Measurements from ENCODE around the gene GPR176. TPM values are rescaled to one million over a fixed set of nuclear protein-coding genes. Genes with fewer than 3 reads are reported as not detected.

Gene GPR176
- total RNA-seq, 1 donor from 2014 or later, result 0.33 TPM

DNA sequence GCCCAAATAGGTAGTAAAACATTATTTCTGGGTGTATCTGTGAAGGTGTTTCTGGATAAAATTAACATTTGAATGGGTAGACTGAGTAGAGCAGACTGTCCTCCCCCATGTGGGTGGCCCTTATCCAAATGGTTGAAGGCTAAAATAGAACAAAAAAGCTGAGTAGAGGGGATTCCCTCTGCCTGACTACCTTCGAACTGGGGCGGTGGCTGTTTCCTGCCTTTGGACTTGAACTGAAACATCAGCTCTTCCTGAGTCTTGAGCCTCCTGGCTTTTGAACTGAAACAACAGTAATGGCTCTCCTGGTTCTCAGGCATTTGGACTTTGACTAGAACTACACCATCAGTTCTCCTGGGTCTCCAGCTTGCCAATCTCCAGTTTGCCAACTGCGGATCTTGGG, 4.4 kb upstream of the GPR176 start:
- intact Hi-C loops (cut with micrococcal nuclease), result loop anchor here (1.0 kb wide), 1 partner anchor 8 kb away; no protein-coding TSS in a partner anchor
- Mint-ChIP-seq H3K27ac (no peak overlapping the region), H3K9me3 (peaks cover 15% of the 10 kb centered on the region), H3K27me3 (peaks cover 2% of the 10 kb centered on the region), H3K36me3 (ENCODE audit: low read depth) (no peaks in the 10 kb centered on the region), H3K4me1 (peaks cover 17% of the 10 kb centered on the region), H3K4me3 (no peak overlapping the region)
- DNase-seq, result peak; percentile 62

DNA sequence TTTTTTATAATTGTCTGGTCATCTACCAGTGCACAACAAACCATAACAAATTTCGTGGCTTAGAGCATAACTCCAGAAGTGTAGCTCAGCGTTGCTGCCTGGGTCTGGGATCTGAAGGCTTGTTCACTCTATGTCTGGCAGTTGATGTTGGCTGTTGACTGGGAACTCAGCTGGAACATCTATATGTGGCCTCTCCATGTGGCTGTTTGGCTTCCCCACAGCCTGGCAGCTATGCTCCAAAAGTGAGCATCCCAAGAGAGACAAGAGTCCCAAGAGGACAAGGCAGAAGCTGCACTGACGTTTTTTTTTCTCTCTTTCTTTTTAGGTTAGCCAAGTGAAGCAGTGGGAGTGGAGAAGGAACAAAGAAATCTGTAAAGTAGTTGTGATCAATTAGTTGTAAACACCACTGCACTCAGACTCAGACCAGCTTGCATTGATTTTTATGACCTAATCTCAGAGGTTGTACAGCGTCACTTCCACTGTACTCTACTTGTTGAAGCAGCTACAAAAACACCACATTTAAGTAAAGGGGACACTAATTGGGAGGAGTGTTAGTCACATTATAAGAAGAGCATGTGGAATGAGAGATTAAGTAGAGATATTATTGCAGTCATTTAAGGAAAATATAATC, 2.5 kb upstream of the GPR176 start:
- DNase-seq, result no peak
- H3K4me3 Mint-ChIP-seq, result no peak overlapping the region
- no peaks in the 10 kb centered on the region for H3K36me3 Mint-ChIP-seq (ENCODE audit: low read depth)
- H3K27ac Mint-ChIP-seq, result no peak overlapping the region
- peaks cover 15% of the 10 kb centered on the region for H3K9me3 Mint-ChIP-seq
- intact Hi-C loops (cut with micrococcal nuclease), result no loop called here
- H3K27me3 Mint-ChIP-seq, result peaks cover 17% of the 10 kb centered on the region
- peaks cover 23% of the 10 kb centered on the region for H3K4me1 Mint-ChIP-seq

DNA sequence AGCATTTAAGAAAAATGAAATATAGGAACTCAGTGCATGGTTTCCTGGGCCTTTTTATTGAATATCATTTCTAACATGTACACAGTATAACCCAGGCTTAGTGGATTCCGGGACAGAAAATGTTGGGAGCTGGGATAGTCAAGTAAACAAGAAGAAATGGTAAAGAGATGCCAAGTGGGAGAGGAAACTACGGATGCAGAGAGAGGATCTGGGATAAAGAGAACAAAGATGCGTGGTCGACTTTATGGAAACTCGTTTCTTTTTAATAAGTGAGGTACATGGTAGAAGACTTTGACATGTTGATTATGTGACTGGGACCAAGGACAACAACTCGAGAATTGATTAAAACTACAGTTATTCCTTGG, 1.2 kb upstream of the GPR176 start:
- H3K4me1 Mint-ChIP-seq, result peaks cover 23% of the 10 kb centered on the region
- intact Hi-C loops (cut with micrococcal nuclease), result loop anchor here (1.0 kb wide), 1 partner anchor 13 kb away; the partner anchor contains the start of gene EIF2AK4
- H3K27me3 Mint-ChIP-seq, result peaks cover 24% of the 10 kb centered on the region
- no peaks in the 10 kb centered on the region for H3K36me3 Mint-ChIP-seq (ENCODE audit: low read depth)
- H3K27ac Mint-ChIP-seq, result peak overlapping the region; percentile 78
- H3K4me3 Mint-ChIP-seq, result peak overlapping the region; percentile 89
- DNase-seq, result no peak
- peaks cover 13% of the 10 kb centered on the region for H3K9me3 Mint-ChIP-seq

DNA sequence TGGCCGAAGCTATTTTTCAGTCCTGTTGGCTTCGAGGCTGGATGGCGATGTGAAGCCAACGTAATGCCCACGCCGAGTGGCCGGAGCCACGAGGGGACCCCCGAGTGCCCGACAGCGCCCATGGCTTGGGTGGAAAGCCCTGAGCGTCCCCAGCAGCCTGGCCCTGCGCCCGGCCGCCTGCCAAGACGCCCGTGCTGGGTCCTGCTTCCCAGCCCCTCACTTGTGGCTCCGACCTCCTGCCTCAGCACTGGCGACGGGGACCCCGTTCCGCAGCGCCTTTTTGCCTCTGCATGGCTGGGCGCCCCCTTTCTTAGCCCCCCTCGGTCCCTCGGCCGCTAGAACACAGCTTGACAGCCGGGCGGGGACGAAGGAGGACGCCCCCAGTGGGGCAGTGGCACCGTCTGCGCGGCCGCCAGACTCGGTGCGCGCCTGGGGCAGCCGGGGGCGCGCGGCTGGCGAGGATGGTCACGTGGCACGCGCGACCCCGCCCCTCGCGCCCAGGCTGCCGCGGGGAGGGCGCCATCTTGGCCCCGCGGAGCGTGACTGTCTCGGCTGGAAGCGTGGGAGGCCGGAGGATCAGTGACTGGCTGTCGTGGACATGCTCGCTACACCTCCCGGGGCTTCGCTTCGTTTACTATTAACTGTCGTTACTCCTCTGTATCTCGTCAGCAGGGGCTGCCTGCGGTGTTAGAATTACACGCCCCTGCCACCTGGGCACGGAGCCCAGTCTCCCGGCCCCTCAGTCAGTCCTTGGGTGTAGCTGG, 626 bp upstream of the GPR176 start:
- peaks cover 23% of the 10 kb centered on the region for H3K4me1 Mint-ChIP-seq

DNA sequence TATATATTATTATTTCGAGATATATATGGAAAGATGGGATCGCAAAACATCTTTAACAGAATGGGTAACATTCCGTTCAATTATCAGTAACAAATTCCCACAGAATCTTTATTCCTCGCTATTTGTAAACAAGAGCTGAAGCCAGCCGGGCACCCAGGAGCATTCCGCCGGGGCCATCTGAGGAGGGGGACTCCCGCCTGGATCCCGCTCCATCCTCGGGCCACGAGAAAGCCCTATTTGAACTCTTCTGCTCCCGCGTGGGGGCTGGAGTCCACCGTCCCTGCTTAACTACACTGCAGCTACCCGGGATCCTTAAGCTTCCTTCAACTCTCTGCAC, 687 bp downstream of the GPR176 start:
- Mint-ChIP-seq H3K36me3 (ENCODE audit: low read depth) (no peaks in the 10 kb centered on the region), H3K4me1 (peaks cover 13% of the 10 kb centered on the region), H3K9me3 (peaks cover 12% of the 10 kb centered on the region), H3K27ac (no peak overlapping the region), H3K4me3 (peak overlapping the region; percentile 45), H3K27me3 (peaks cover 31% of the 10 kb centered on the region)
- no peak for DNase-seq
- intact Hi-C loops (cut with micrococcal nuclease), result no loop called here

More for the DNA sequence above, 626 bp upstream of the GPR176 start:
- Mint-ChIP-seq H3K9me3 (peaks cover 9% of the 10 kb centered on the region), H3K36me3 (ENCODE audit: low read depth) (no peaks in the 10 kb centered on the region), H3K4me3 (peak overlapping the region; percentile 89), H3K27me3 (peaks cover 25% of the 10 kb centered on the region), H3K27ac (peak overlapping the region; percentile 78)
- peak; percentile 93 for DNase-seq
- intact Hi-C loops (cut with micrococcal nuclease), result loop anchor here (1.0 kb wide), 1 partner anchor 14 kb away; the partner anchor contains the start of gene EIF2AK4

DNA sequence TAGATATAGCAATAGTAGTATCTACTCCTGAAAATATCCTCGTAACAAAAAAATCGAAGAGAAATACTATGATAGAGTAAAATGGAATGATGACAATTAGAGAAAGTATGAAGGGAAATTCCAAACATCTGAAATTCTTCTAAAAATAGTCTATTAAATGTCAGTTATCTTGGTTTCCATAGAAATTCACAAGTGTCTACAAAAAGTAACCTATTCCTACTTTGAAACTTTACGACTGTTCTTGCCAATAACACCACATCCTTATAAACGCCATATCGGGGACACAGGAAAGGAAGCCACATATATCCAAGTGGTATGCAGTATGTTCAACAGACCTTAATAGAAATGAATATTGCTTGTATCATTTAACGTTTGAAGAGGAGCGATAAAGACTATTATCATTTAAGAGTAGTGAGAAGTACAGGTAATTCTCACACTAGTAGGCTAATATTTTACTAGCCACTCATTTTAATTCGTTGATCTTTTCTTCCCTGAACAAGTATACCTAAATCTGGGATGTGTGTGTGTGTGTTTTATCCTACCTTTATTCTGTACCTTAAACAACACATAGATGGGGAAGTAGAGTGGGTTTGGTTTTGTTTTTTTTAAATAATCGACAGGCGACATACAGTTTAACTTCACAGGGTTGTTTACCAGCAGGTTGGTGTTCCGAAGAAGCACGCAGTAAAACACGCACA, 1.2 kb downstream of the GPR176 start:
- Mint-ChIP-seq H3K27me3 (peaks cover 31% of the 10 kb centered on the region), H3K36me3 (ENCODE audit: low read depth) (no peaks in the 10 kb centered on the region), H3K4me3 (peak overlapping the region; percentile 57), H3K9me3 (peaks cover 12% of the 10 kb centered on the region), H3K4me1 (peaks cover 10% of the 10 kb centered on the region), H3K27ac (no peak overlapping the region)
- intact Hi-C loops (cut with micrococcal nuclease), result no loop called here
- DNase-seq, result no peak

DNA sequence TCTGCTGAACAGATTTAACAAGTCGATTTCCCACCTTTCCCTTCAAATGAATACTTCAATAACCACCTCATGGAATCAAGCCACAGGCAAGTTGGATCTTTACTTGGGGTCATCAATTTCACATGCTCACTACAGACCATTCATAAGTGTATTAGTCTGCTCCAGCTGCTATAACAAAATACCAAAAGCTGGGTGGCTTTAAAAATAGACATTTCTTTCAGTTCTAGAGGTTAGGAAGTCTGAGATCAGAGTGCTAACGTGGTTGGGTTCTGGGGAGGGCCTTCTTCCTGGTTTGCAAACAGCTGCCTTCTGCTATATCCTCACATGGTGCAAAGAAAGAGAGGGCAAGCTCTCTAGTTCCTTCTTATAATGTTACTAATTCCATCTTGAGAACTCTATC, 5.1 kb downstream of the GPR176 start:
- Mint-ChIP-seq H3K36me3 (ENCODE audit: low read depth) (no peaks in the 10 kb centered on the region), H3K4me3 (no peak overlapping the region), H3K27me3 (peaks cover 44% of the 10 kb centered on the region), H3K9me3 (peaks cover 6% of the 10 kb centered on the region), H3K4me1 (peaks cover 6% of the 10 kb centered on the region), H3K27ac (no peak overlapping the region)
- intact Hi-C loops (cut with micrococcal nuclease), result no loop called here
- DNase-seq, result no peak

DNA sequence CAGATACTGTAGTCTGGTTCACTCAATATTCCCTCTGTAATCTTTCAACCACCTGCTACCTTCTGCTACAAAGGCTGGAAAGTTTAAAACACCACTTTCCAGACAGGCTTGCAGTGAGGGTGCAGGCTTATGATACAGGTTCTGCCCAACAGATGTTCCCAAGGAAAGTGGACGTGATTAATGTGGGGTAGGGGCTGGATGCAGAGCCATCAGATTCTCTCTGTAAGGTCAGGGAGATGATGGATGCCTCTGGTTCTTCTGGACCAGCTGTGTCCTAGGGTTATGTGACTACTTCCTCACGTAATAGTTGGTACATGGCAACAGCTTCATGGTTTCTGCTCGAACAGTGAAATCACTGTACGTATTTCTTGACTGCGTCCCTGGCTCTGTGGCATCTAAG, 11.1 kb downstream of the GPR176 start:
- H3K27me3 Mint-ChIP-seq, result peaks cover 26% of the 10 kb centered on the region
- H3K27ac Mint-ChIP-seq, result no peak overlapping the region
- intact Hi-C loops (cut with micrococcal nuclease), result no loop called here

DNA sequence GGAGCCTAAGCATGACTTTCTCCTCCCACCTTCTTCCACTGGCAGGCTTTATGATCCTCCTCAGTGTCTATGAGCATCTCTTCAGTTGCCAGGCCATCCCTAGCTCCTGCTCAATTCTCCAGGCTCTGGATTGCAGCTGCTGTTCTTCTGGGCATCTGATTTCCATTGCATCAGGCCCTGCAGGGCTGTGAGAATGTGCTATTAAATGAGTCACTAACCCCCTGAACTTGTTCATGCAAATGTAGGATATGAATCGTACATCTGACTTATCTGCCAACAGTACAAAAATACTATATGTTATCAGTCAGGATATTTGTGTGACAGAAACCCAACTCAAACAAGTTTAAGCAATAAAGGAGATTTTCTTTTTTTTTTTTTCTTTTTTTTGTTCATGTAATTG, 11.9 kb downstream of the GPR176 start:
- intact Hi-C loops (cut with micrococcal nuclease), result no loop called here
- no peaks in the 10 kb centered on the region for H3K36me3 Mint-ChIP-seq (ENCODE audit: low read depth)
- no peak overlapping the region for H3K27ac Mint-ChIP-seq
- no peak for DNase-seq
- H3K27me3 Mint-ChIP-seq, result peaks cover 27% of the 10 kb centered on the region
- H3K4me3 Mint-ChIP-seq, result no peak overlapping the region
- no peaks in the 10 kb centered on the region for H3K9me3 Mint-ChIP-seq
- H3K4me1 Mint-ChIP-seq, result no peaks in the 10 kb centered on the region

More for the DNA sequence above, 11.1 kb downstream of the GPR176 start:
- DNase-seq, result no peak
- no peaks in the 10 kb centered on the region for H3K9me3 Mint-ChIP-seq
- H3K4me3 Mint-ChIP-seq, result no peak overlapping the region
- no peaks in the 10 kb centered on the region for H3K4me1 Mint-ChIP-seq
- no peaks in the 10 kb centered on the region for H3K36me3 Mint-ChIP-seq (ENCODE audit: low read depth)

DNA sequence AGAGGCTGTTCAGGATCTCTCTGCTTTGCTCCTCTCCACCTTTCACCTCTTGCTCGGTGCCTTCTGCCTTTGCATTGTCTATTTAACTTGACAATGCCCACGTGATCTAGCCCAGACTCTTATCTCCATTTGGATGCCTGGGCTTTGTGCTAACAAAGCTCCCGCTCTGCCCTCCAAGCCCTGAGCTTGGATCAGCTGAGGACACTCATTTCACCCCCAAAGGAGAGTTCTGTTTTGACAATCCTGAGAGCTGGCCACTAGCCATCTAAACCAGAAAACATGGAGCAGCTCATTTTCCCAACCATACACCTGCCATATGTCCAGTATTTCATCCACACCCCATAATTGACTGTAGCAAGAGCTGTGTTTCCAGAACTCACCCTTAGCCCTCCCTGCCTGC, 12.8 kb downstream of the GPR176 start:
- DNase-seq, result no peak
- Mint-ChIP-seq H3K27ac (no peak overlapping the region), H3K36me3 (ENCODE audit: low read depth) (no peaks in the 10 kb centered on the region), H3K4me3 (no peak overlapping the region), H3K27me3 (peaks cover 21% of the 10 kb centered on the region), H3K9me3 (no peaks in the 10 kb centered on the region), H3K4me1 (no peaks in the 10 kb centered on the region)
- intact Hi-C loops (cut with micrococcal nuclease), result no loop called here

DNA sequence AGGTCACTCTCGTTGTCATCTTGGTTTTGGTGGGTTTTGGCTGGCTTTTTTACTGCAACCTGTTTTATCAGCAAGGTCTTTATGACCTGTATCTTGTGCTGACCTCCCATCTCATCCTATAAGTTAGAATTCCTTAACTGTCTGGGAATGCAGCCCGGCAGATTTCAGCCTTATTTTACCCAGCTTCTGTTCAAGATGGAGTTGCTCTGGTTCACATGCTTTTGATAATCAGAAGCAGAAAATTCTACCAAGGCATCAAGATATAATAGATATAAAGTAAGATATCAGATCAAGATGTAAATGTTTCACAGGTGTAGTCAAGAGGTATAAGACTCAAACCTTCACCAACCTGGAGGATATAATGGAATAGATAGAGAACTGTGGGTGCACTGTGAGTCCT, 16.0 kb downstream of the GPR176 start:
- DNase-seq, result no peak
- Mint-ChIP-seq H3K4me3 (no peak overlapping the region), H3K4me1 (no peaks in the 10 kb centered on the region), H3K9me3 (no peaks in the 10 kb centered on the region), H3K27me3 (peaks cover 28% of the 10 kb centered on the region), H3K27ac (no peak overlapping the region), H3K36me3 (ENCODE audit: low read depth) (no peaks in the 10 kb centered on the region)
- intact Hi-C loops (cut with micrococcal nuclease), result no loop called here

DNA sequence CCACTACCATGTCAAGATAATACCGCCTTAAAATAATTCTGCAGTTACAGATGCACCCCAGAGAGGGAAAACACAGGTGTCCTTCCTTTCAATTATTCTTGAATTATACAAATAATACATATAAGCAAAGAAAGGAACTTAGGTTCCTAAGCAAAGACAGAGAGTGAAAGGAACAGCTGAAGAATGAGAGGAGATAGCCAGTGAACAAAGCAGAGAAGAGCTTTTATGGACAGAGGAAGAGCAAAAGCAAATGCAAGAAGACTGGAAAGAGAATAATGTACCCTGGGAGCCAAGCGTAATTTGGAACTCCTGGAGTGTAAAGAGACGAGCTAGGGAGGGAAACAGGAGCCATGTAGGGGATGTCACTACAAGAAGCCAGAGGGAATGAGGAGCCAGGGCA, 21.7 kb downstream of the GPR176 start:
- Mint-ChIP-seq H3K4me1 (no peaks in the 10 kb centered on the region), H3K27me3 (peaks cover 37% of the 10 kb centered on the region), H3K36me3 (ENCODE audit: low read depth) (no peaks in the 10 kb centered on the region), H3K27ac (no peak overlapping the region), H3K9me3 (no peaks in the 10 kb centered on the region), H3K4me3 (no peak overlapping the region)
- no peak for DNase-seq
- intact Hi-C loops (cut with micrococcal nuclease), result no loop called here

DNA sequence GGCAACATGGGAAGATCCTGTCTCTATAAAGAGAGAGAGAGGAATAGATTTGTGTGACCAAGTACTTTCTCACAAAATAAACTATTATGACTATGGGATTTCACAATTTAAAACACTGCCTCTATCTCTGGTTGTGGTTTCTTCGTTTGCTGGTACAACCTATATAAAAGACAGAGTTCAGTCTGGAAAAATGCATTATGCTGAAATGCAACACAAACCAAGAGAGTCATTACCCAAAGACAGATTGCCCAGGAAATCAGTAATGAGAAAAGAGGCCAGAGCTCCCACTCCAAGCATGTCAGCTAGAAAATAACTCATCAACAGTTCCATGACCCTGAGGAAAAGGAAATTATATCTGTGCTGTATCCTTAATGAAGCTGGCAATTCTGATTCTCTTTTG, 23.2 kb downstream of the GPR176 start:
- intact Hi-C loops (cut with micrococcal nuclease), result no loop called here
- H3K9me3 Mint-ChIP-seq, result no peaks in the 10 kb centered on the region

DNA sequence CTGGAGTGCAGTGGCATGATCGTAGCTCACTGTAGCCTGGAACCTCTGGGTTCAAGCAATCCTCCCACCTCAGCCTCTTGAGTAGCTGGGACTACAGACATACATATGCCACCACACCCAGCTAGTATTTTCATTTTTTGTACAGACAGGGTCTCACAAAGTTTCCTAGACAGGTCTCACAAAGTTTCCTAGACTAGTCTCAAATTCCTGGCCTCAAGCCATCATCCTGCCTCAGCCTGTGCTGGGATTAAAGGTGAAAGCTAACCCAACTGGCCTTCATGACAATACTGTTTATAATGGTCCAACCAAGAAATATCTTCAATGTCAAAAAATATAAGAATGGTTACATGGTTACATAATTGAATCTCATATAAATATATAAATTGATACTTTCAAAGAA, 24.0 kb downstream of the GPR176 start:
- intact Hi-C loops (cut with micrococcal nuclease), result no loop called here
- Mint-ChIP-seq H3K9me3 (no peaks in the 10 kb centered on the region), H3K4me3 (no peak overlapping the region), H3K4me1 (no peaks in the 10 kb centered on the region), H3K27me3 (peaks cover 32% of the 10 kb centered on the region), H3K36me3 (ENCODE audit: low read depth) (no peaks in the 10 kb centered on the region), H3K27ac (no peak overlapping the region)
- no peak for DNase-seq

More for the DNA sequence above, 23.2 kb downstream of the GPR176 start:
- Mint-ChIP-seq H3K4me3 (no peak overlapping the region), H3K27ac (no peak overlapping the region), H3K27me3 (peaks cover 35% of the 10 kb centered on the region), H3K4me1 (no peaks in the 10 kb centered on the region), H3K36me3 (ENCODE audit: low read depth) (no peaks in the 10 kb centered on the region)
- no peak for DNase-seq
